GM13976 (cell line): ENCODE measurements around the gene SKA3.

Experiments
- DNase-seq: peaks from one replicate; pipeline ENCODE4 v3.0.0; 2012; ENCODE audit warnings: low spot score
- CTCF ChIP-seq: IDR thresholded peaks from 2 replicates; pipeline ENCODE4 v1.5.1; 2012; ENCODE audit warnings: borderline replicate concordance, mild to moderate bottlenecking; ENCODE audit not compliant: insufficient read depth; ENCODE audit errors: extremely low read depth, missing control alignments, control extremely low read depth
- in situ Hi-C: fragments of 300-500 bp; cut with MboI; formaldehyde crosslinking; loops from one replicate; pipeline ENCODE4 v1.12.0; 2022; ENCODE audit warnings: low sequenced_read_pairs, mixed read lengths, inconsistent platforms; ENCODE audit not compliant: unreplicated experiment

The SKA3 gene

GRCh38 chr13:21109168-21109567, 67.2 kb downstream of the SKA3 start:
- in situ Hi-C loops: loop anchor here (10.0 kb wide), 1 partner anchor 376 kb away; no protein-coding TSS in a partner anchor

GRCh38 chr13:21106089-21106488, 70.3 kb downstream of the SKA3 start:
- no peak for TF ChIP-seq CTCF
- no peak for DNase-seq
- in situ Hi-C loops: loop anchor here (10.0 kb wide), 1 partner anchor 379 kb away; no protein-coding TSS in a partner anchor

More at GRCh38 chr13:21109168-21109567, 67.2 kb downstream of the SKA3 start:
- no peak for TF ChIP-seq CTCF
- no peak for DNase-seq

GRCh38 chr13:21104199-21105019, 71.9 kb downstream of the SKA3 start:
- in situ Hi-C loops: loop anchor here (10.0 kb wide), 1 partner anchor 380 kb away; no protein-coding TSS in a partner anchor

More at GRCh38 chr13:21104199-21105019, 71.9 kb downstream of the SKA3 start:
- no peak for DNase-seq
- no peak for TF ChIP-seq CTCF
